GM19395 (cell line): ENCODE data around the gene CDK2AP2.

Experiments used
- ATAC-seq: cut with Tn5 transposase; IDR thresholded peaks from one replicate; pipeline ENCODE4 v1.9.1; 2021; ENCODE audit warnings: mild to moderate bottlenecking, moderate library complexity; ENCODE audit not compliant: unreplicated experiment

Gene CDK2AP2

DNA sequence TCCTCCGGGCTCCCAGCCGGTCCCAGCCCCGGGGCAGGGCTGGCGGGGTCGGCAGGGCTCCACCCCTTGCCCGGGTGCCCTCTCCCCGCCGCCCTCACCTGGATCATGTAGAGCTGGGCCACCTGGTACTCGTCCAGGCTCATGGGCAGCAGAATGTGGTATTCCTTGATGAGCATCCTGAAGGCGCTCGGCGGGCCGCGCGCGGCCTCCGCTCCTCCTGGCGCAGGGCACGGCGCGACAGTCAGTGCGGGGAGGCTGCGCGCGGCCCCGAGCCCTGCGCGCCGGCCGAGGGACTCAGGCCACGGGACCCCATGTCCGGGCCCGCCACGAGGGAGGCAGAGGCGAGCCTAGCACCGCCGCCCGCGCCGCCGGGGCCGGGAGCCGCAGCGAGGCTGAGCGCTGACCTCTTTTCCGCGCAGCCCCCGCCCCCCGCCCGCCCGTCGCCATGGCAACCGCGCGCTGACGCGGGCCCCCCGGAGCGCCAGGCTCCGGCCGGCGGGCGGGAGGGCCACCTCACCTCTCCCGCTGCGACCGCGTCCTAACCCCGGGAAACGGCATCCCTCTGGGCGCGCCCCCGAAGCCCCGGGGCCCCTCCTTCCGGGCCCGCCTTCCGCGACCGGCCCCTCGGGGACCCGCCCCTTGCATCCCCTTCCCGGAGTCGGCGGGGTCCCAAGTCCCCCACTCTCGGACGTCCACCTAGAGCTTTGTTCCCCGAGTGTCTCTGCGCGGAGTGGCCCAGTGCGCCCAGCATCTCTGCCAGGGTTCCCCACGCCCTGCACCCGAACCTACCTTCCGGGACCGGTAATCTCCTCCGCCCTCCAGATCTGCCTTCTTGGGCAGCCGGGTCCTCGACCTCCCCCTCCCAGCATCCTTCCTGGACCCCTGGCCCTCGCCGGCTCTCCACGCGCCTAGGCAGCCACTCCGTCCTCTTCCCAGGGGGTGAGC lies 3.7 kb downstream of the CDK2AP2 start:
- ATAC-seq: no peak

- no peak for ATAC-seq
These were observed 4.6 kb downstream of the CDK2AP2 start for GRCh38 chr11:67503119-67504004.

- no peak for ATAC-seq
These were observed 5.5 kb downstream of the CDK2AP2 start for GRCh38 chr11:67502328-67502979.

DNA sequence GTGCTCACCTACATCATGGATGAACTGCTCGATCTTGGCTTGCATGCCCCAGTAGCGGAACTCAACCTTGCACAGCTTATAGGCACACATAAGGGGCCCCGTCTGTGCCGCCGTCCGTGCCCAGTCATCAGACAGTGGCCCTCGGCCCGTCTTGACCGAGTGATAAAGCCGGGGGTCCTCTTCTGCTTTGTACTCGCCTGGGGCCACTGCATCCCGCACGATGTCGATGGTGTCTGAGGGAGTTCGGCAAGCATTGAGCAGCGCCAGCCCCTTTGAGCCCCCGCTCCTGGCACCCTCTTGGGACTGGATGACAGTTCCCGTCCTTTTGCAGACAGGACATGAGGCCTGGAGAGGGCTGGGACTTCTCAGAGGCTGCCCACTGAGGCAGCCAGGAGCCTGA lies 6.1 kb downstream of the CDK2AP2 start:
- no peak for ATAC-seq

DNA sequence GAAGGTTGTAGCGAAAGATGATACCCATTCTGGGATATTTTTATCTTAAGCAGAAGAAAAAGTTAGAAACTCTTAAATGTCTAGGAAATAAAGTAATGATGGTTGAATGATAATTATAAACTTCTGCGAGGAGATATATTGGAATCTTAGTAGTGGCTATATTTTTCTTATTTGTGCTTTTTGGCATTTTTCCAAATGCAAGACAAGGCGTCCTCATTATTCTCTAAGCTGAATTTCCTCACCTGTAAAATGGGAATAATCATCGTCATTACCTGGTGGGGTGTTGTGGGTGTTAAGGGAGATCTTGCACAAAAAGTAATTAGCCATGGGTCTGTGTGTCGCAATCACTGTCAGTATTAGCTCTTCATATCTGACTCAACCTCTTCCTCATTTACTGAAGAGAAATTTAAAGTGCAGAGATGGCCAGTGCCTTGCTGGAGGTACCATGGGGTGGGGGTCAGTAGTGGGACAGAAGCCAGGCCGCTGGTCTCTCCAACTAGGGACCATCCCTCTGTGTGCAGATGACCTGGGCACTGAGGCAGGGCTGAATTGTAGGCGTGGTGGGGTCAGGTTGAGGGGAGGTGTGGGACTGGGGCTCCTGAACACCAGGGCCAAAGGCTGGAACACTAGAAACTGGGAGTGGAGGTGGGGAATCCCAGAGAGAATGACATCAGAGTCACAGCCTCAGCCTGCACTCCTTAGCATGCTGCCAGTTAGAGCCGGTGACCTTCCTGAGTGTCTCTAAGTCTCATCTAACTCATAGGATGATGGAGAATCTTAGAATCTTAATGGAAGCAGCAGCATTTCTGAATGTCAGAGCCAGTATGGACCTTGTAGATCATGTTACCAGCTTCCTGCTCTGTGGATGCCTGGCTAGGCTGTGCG lies 6.9 kb downstream of the CDK2AP2 start:
- no peak for ATAC-seq

GRCh38 chr11:67500484-67500821 lies 7.5 kb downstream of the CDK2AP2 start:
- no peak for ATAC-seq

- no peak for ATAC-seq
These were observed 8.0 kb downstream of the CDK2AP2 start for GRCh38 chr11:67499808-67500483.

DNA sequence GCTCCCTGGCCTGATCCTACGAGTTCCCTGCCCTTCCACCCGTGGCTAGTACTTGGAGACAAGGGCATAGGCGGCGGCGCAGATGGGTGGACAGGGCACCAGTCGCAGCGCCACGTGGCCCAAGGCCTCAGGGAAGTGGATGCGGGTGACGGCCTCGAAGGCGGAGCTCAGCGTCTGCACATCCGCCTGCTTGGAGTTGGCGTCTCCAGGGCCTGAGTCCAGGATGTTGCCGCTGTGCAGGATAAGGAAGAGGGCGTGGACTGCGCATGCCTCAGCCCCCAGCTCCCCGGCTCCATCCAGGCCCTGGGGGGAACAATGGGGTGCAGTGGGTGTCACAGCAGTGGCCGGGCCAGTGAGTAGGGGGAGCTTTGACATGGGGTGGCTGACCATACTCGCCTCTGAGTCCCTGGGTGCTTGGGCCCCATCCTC lies 9.4 kb downstream of the CDK2AP2 start:
- no peak for ATAC-seq

DNA sequence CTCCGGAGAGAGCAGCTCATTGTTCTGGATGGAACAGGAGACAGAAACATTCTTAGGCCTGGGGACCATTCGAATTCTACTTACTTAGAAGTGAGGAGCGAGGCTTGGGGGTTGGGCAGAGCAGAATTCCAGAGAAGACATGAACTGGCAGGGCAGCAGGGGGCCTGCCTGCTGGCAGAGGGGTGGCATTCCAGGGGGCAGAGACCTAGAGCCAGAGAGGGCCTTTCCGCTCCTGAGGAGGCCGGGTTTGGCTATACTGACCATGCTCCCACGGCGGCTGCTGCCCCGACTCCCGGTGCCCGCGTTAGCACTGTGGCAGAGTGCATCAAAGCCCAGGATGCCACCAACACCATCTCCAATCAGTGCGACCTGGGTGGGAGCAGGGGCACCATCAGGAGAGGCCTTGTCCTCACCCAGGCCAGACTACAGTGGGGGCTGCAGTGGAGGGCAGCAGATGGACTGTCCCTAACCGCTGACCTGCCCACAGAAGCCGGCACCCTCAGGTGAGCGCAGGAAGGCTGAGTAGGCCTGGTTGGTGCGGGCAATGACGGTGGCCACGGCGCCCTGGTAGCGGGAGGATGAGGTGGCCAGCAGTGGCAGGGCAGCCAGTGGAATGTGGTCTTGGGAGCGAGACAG lies 10.2 kb downstream of the CDK2AP2 start:
- ATAC-seq: no peak

GRCh38 chr11:67496113-67496512 lies 11.8 kb downstream of the CDK2AP2 start:
- no peak for ATAC-seq

DNA sequence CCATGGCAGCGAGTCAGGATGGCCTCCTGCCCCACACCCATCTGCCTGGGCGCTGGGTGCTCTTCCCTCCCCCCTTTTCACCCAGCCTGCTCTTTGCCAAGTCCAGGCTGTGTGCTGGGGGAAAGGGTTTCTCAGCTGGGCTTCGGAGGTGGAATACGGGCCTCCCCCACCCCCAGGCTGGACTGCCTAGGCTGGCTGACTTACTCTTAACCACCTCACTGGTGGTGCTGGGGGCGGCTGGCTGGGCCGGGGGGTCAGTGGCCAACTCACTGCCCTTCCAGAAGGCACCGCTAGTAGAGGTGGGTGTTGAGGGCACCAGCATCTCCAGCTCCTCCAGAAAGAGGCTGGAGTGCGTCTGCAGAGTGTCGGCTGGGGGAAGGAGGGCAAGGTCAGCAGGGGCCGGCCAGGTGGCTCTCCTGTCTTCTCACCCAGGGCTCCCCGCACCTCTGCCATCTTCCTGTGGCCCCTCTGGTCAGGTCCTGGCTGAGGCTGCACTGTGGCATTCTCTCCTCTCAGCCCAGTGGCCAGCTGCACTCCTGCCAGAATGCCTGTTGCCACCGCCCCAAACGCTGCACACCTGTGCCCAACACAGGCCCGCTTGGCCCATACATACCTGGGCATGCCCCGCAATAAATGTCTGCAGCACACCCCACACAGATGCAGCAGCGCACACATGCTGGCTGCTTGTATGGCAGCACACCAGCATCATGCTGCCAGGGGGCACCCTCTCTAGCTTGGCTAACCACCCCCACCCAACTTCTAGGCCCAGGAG lies 12.5 kb downstream of the CDK2AP2 start:
- ATAC-seq: no peak

GRCh38 chr11:67494371-67495233 lies 13.4 kb downstream of the CDK2AP2 start:
- ATAC-seq: no peak

GRCh38 chr11:67493548-67494370 lies 14.2 kb downstream of the CDK2AP2 start:
- no peak for ATAC-seq

GRCh38 chr11:67492801-67493547 lies 15.0 kb downstream of the CDK2AP2 start:
- no peak for ATAC-seq

DNA sequence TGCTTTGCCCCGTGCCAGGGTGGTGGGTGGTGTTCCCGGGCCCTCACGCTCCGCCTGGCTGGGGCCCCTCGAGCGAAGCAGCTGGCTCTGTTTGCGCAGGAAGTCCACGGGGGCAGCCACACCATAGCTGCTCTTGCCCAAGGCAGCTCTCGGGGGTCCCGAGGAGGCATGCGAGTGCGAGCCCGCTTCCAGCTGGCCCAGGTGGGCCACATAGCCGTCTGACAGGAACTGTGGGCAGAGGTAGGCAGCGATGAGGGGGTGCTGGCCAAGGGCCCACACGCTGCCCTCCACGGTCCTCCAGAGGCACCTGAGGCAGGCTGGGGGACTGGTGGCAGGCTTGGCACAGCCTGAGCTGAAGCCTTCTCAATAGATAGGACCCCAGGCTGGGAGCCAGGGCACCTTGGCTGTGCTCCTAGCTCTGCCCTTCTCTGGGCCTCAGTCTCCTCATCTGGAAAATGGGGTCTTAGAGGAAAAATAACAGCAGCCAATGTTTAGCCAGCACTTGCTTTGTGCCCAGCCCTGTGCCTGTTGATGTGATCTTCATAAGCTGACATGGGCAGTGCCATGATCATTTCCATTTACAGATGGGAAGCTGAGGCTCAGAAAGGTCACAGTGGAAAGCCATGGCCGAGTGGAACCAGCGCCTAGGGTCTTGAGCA lies 15.8 kb downstream of the CDK2AP2 start:
- no peak for ATAC-seq
